Adipocyte (in vitro differentiated cells): ENCODE measurements around the gene RBM20.

Source experiments
- DNase-seq: peaks from one replicate; pipeline ENCODE4 v3.0.0-alpha.2; 2015; ENCODE audit warnings: low read depth
- H3K27me3 ChIP-seq: replicated peaks from 2 replicates; pipeline ENCODE4 v1.7.0; 2013; ENCODE audit warnings: mild to moderate bottlenecking, low read length, moderate library complexity; ENCODE audit not compliant: control insufficient read depth, insufficient read depth
- H3K36me3 ChIP-seq: 2 replicates; pipeline ENCODE4 v1.7.0; 2013; ENCODE audit warnings: low read length, mild to moderate bottlenecking, moderate library complexity; ENCODE audit not compliant: control insufficient read depth, insufficient read depth, severe bottlenecking
- H3K4me1 ChIP-seq: 2 replicates; pipeline ENCODE4 v1.7.0; 2013; ENCODE audit warnings: mild to moderate bottlenecking, low read length, moderate library complexity; ENCODE audit not compliant: control insufficient read depth, insufficient read depth
- H3K4me3 ChIP-seq: 2 replicates; pipeline ENCODE4 v1.7.0; 2013; ENCODE audit warnings: mild to moderate bottlenecking, low read length, moderate library complexity
- H3K9ac ChIP-seq: 2 replicates; pipeline ENCODE4 v1.7.0; 2013; ENCODE audit warnings: mild to moderate bottlenecking, low read length, moderate library complexity
- H3K9me3 ChIP-seq: 2 replicates; pipeline ENCODE4 v1.7.0; 2013; ENCODE audit warnings: mild to moderate bottlenecking, low read length, moderate library complexity; ENCODE audit not compliant: control insufficient read depth

Gene RBM20

GRCh38 chr10:110682348-110682747 lies 38.2 kb downstream of the RBM20 start:
- Histone ChIP-seq H3K4me1 (no peaks in the 10 kb centered on the region), H3K27me3 (peaks cover 32% of the 10 kb centered on the region), H3K9me3 (no peaks in the 10 kb centered on the region), H3K4me3 (no peak overlapping the region), H3K9ac (no peak overlapping the region), H3K36me3 (no peaks in the 10 kb centered on the region)
- no peak for DNase-seq

- Histone ChIP-seq H3K4me1 (no peaks in the 10 kb centered on the region), H3K9me3 (no peaks in the 10 kb centered on the region), H3K36me3 (no peaks in the 10 kb centered on the region), H3K27me3 (peaks cover 37% of the 10 kb centered on the region), H3K4me3 (no peak overlapping the region), H3K9ac (no peak overlapping the region)
- DNase-seq = no peak
Observed at GRCh38 chr10:110684800-110685446, 40.8 kb downstream of the RBM20 start.

DNA sequence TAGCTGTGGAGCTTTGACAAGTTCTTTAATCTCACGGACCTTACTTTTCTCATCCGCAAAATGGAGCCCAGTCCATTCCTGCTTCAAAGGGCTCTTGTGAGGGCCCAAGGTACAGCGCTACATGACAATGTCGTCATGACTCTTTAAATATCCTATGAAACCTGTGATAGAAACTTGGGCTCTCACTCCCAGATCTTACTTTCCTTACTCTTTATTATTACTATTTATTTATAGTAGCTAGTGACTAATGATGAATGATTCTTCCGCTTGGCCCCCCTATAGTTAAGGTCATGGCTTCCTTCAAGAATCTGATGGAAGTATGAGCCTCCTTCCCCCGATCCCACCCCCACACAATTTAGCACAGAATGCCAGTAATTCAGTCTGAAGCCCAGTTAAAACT lies 41.9 kb downstream of the RBM20 start:
- DNase-seq = no peak
- Histone ChIP-seq H3K4me1 (no peaks in the 10 kb centered on the region), H3K9ac (no peak overlapping the region), H3K36me3 (no peaks in the 10 kb centered on the region), H3K4me3 (no peak overlapping the region), H3K27me3 (peaks cover 29% of the 10 kb centered on the region), H3K9me3 (peaks cover 2% of the 10 kb centered on the region)

GRCh38 chr10:110686949-110687348 lies 42.8 kb downstream of the RBM20 start:
- H3K27me3 ChIP-seq = peaks cover 22% of the 10 kb centered on the region
- DNase-seq = no peak
- H3K36me3 ChIP-seq = no peaks in the 10 kb centered on the region
- no peak overlapping the region for H3K9ac ChIP-seq
- peaks cover 11% of the 10 kb centered on the region for H3K9me3 ChIP-seq
- no peak overlapping the region for H3K4me3 ChIP-seq
- no peaks in the 10 kb centered on the region for H3K4me1 ChIP-seq

DNA sequence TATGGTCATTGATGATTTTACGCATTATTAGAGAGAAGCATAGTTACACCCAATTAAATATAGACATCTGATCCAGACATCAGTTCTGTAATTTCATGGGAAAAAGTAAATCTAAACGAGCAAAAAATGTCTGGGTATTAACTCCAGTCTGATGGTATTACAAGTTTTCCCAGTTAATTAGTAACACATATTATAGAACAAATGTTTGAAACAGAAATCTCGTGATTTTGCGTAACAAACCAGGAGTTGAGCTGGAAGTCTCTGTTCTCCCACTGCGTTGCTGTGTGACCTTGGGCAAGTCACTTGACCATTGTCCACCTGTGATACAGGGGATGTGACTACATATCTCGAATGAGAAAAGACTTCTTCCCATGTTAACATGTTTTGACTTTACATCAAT lies 43.3 kb downstream of the RBM20 start:
- DNase-seq = no peak
- peaks cover 16% of the 10 kb centered on the region for H3K9me3 ChIP-seq
- no peaks in the 10 kb centered on the region for H3K36me3 ChIP-seq
- no peak overlapping the region for H3K4me3 ChIP-seq
- no peaks in the 10 kb centered on the region for H3K4me1 ChIP-seq
- H3K9ac ChIP-seq = no peak overlapping the region
- peaks cover 22% of the 10 kb centered on the region for H3K27me3 ChIP-seq

DNA sequence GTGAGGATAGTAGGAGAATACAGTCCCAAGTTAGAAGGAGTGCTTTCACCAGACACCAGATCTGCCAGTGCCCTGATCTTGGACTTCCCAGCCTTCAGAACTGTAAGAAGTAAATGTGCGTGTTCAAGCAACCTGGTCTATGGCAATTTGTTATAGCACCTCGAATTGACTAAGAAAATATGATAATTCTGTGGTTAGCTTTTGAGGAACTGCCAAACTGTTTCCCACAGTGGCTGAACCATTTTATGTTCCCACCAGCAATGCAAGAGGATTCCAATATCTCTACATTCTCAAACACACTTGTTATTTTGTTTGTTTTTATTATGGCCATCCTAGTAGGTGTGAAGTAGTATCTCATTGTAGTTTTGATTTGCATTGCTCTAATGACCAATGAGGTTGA lies 47.0 kb downstream of the RBM20 start:
- Histone ChIP-seq H3K27me3 (peaks cover 19% of the 10 kb centered on the region), H3K9me3 (peaks cover 26% of the 10 kb centered on the region), H3K4me1 (no peaks in the 10 kb centered on the region), H3K36me3 (no peaks in the 10 kb centered on the region), H3K4me3 (no peak overlapping the region), H3K9ac (no peak overlapping the region)
- DNase-seq = no peak

GRCh38 chr10:110694263-110694662 lies 50.1 kb downstream of the RBM20 start:
- DNase-seq = no peak
- no peak overlapping the region for H3K4me3 ChIP-seq

GRCh38 chr10:110694820-110695538 lies 50.8 kb downstream of the RBM20 start:
- no peak for DNase-seq
- H3K4me1 ChIP-seq = peaks cover 4% of the 10 kb centered on the region
- H3K4me3 ChIP-seq = no peak overlapping the region
- H3K9ac ChIP-seq = no peak overlapping the region
- peaks cover 18% of the 10 kb centered on the region for H3K27me3 ChIP-seq
- no peaks in the 10 kb centered on the region for H3K36me3 ChIP-seq
- H3K9me3 ChIP-seq = peaks cover 26% of the 10 kb centered on the region

More at GRCh38 chr10:110694263-110694662, 50.1 kb downstream of the RBM20 start:
- Histone ChIP-seq H3K36me3 (no peaks in the 10 kb centered on the region), H3K9me3 (peaks cover 26% of the 10 kb centered on the region), H3K4me1 (peaks cover 4% of the 10 kb centered on the region), H3K9ac (no peak overlapping the region), H3K27me3 (peaks cover 23% of the 10 kb centered on the region)

GRCh38 chr10:110695539-110695886 lies 51.4 kb downstream of the RBM20 start:
- Histone ChIP-seq H3K4me3 (no peak overlapping the region), H3K9me3 (peaks cover 26% of the 10 kb centered on the region), H3K4me1 (peaks cover 4% of the 10 kb centered on the region), H3K36me3 (no peaks in the 10 kb centered on the region), H3K27me3 (peaks cover 18% of the 10 kb centered on the region), H3K9ac (no peak overlapping the region)
- no peak for DNase-seq

- H3K27me3 ChIP-seq = peaks cover 23% of the 10 kb centered on the region
Observed at GRCh38 chr10:110696436-110696835, 52.3 kb downstream of the RBM20 start.

GRCh38 chr10:110698340-110698739 lies 54.2 kb downstream of the RBM20 start:
- Histone ChIP-seq H3K36me3 (no peaks in the 10 kb centered on the region), H3K27me3 (peaks cover 26% of the 10 kb centered on the region), H3K9me3 (peaks cover under 1% of the 10 kb centered on the region), H3K4me3 (no peak overlapping the region), H3K9ac (no peak overlapping the region), H3K4me1 (peaks cover 4% of the 10 kb centered on the region)
- DNase-seq = no peak

More at GRCh38 chr10:110696436-110696835, 52.3 kb downstream of the RBM20 start:
- Histone ChIP-seq H3K36me3 (no peaks in the 10 kb centered on the region), H3K4me3 (no peak overlapping the region), H3K9me3 (peaks cover 19% of the 10 kb centered on the region), H3K4me1 (peaks cover 4% of the 10 kb centered on the region), H3K9ac (no peak overlapping the region)
- no peak for DNase-seq
